ENCODE measurements around the gene CCDC97.

Gene CCDC97

DNA sequence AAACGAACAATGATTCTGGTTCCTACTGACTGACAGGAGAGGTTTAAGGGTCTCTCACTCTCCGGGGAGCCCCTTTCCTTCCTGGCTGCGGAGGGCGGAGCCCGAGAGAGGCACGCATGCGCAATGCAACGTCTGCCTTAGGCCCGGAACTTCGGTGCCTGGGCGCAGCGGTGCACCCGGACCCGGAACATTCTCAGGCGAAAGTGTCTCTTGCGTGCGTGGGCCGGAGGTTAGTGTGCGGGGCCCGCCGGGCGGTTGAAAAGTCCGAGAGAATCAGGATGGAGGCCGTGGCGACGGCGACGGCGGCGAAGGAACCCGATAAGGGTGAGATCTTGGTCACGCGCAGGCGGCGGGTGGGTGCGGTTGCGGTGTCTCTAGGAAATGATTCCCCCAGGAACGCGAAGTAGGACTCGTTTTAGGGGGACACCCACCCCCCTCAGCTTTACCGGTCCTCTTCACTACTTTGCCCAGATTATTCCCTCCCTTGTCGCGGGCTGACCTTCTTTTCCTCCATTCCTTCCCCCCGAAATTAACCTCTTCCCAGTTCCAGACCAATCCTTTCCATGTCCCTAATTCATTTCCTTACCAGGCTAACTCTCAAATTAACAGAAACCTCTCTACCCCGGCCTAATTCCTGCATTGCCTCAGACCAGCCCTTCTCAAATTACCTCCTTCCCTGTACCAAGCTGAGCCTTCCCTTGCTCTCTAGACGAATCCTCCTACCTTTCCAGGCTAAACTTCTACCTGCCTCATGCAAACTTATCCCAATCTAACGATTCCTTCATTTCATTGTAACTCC lies at the start of gene CCDC97:
Gene CCDC97 (plus strand): TSS at position 140 of the 799 bp plus-strand sequence. CDS start 139 bp downstream, at position 279.
- TF ChIP-seq, protein P1, sequence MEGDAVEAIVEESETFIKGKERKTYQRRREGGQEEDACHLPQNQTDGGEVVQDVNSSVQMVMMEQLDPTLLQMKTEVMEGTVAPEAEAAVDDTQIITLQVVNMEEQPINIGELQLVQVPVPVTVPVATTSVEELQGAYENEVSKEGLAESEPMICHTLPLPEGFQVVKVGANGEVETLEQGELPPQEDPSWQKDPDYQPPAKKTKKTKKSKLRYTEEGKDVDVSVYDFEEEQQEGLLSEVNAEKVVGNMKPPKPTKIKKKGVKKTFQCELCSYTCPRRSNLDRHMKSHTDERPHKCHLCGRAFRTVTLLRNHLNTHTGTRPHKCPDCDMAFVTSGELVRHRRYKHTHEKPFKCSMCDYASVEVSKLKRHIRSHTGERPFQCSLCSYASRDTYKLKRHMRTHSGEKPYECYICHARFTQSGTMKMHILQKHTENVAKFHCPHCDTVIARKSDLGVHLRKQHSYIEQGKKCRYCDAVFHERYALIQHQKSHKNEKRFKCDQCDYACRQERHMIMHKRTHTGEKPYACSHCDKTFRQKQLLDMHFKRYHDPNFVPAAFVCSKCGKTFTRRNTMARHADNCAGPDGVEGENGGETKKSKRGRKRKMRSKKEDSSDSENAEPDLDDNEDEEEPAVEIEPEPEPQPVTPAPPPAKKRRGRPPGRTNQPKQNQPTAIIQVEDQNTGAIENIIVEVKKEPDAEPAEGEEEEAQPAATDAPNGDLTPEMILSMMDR (IDR thresholded peaks at IDR 0.05; ENCODE audit: borderline replicate concordance, insufficient read depth, low read depth, low read length): no peak
- peak within 1 kb of the TSS; percentile 64 for H3K4me3 ChIP-seq (ENCODE audit: low read depth, low read length)

DNA sequence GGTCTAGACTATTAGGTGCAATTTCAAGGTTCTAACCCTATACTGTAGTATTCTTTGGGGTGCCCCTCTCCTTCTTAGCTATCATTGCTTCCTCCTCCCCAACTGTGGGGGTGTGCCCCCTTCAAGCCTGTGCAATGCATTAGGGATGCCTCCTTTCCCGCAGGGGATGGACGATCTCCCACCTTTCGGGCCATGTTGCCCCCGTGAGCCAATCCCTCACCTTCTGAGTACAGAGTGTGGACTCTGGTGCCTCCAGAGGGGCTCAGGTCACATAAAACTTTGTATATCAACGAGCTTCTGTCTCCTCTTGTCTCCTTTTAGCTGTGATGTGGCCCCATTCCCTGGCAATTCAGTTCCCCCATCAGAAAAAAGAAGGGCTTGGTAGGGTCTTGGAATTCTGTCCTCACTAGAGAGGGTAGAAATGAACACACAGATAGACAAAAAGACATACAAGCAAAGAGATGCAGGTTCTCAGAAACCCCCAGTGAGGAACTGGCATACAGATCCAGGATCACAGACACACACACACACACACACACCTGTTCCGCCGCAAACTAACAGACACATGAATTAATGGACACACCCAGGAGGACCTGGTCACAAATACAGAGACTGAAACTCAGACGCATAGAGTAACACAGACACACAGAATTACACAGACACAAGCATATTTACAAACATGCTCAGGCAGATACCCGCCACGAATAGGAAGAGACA lies 48.3 kb upstream of the CCDC97 start:
- peak overlapping the region; percentile 25 for H3K4me3 ChIP-seq (ENCODE audit: low read depth, low read length)
- TF ChIP-seq, protein P1 (IDR thresholded peaks at IDR 0.05; ENCODE audit: borderline replicate concordance, insufficient read depth, low read depth, low read length): no peak

DNA sequence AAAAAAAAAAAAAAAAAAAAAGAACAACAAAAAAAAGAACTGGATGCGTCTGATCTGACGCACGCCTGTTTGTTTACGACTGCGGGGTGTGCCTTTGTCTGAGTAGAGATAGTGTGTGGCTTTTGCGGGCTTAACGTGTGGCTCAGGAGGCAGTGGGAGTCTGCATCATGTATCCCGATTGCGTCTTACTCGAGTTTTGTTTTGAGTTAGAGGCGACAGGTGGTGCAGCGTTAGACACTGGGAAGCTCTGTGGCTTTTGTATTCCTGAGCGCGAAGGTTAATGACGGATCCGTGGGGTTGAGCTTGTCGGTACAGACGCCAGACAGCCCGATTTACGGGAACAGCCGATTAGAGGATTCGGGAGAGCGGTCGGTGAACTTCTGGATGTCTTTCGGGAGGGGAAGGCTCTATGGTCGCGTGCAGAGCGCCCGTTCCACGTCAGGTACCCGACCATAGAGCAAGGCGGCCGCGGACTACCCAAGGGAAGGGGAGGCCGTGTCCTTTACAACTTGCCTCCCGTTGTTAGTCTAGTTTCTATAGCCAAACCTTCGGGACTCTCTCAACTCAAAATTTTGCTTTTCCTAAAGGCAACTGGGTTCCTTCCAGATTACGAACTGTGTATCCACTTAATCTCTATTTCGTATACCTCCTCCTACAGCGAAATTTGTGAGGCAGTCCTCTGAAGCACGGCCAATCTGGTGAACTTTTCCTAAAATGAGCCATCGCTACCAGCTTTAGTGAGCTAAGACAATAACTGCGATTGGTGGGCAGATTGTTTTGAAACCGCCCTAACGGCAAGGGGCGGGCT lies 46.7 kb upstream of the CCDC97 start:
- TF ChIP-seq, protein P1 (IDR thresholded peaks at IDR 0.05; ENCODE audit: borderline replicate concordance, insufficient read depth, low read depth, low read length): no peak
- H3K4me3 ChIP-seq (ENCODE audit: low read depth, low read length): peak overlapping the region; percentile 63

DNA sequence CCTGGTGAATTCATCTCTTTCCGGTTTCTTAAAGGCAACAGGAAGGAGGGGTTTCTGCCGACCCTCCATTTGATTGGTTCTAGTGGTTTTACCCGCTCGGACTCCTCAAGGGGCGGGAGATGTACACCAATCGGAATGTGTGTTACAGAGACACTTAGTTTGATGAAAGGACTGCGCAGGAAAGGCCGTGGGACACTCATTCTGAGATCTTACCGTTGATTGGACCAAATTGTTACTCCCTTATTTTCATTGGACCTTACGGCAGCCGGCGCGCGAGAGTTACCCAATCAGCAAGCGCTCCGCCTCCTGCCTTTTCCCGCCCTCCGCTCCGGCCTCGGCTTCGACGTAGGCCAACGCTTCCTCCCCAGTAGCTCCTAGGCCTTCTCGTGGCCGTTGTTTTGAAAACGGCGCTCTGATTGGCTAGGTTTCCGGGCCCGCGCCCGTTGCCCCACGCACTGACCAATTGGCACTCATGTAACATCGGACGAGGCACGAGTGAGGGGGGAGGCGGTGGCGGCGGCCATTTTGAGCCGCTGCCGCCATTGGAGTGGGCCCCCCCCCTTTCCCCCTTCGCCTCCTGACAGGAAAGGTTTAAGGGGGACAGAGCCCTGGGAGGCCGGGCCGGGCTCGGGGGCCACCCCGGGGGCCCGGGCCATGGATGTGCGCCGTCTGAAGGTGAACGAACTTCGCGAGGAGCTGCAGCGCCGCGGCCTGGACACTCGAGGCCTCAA lies 46.0 kb upstream of the CCDC97 start, which contains the start of gene HNRNPUL1:
Gene HNRNPUL1 (plus strand): TSS at position 523 of the 731 bp plus-strand sequence. CDS start 132 bp downstream, at position 655.
- peak within 1 kb of the TSS; percentile 97 for H3K4me3 ChIP-seq (ENCODE audit: low read depth, low read length)
- TF ChIP-seq, protein P1 (IDR thresholded peaks at IDR 0.05; ENCODE audit: borderline replicate concordance, insufficient read depth, low read depth, low read length): peak; percentile 36; the same call in 1 of the 2 replicates

DNA sequence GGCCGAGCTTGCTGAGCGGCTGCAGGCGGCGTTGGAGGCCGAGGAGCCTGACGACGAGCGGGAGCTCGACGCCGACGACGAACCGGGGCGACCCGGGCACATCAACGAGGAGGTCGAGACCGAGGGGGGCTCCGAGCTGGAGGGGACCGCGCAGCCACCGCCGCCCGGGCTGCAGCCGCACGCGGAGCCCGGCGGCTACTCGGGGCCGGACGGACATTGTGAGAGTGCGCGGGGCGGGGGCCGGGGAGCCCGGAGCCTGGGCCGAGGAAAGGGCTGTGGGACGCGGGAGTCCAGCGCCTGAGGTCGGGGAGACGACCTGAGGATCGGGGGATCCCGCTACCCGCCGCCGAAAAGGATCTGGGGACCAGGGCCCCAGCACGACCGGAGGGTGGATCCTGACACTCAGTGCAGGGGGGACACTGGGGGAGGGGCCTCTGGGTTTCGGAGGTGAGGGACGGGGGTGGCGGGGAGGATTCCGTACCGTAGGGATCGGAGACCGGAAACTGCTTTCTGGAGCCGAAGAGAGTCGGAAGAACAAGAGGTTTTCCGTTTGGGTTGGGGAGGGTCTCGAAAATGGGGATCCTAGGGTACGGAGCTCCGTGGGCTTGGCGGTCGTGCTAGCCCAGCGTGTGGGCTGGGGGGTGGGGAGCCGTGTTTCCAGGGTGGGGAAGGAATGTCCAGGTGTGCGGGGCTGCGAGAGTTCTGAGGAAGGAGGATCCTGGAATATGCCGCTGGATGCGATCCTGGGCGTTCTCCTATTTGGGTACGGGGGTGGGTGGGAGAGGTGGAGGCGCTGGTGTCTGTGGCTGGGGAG lies 45.2 kb upstream of the CCDC97 start:
- TF ChIP-seq, protein P1 (IDR thresholded peaks at IDR 0.05; ENCODE audit: borderline replicate concordance, insufficient read depth, low read depth, low read length): no peak
- H3K4me3 ChIP-seq (ENCODE audit: low read depth, low read length): peak overlapping the region; percentile 97

All from GM12875 (cell line).